Smooth muscle cell (in vitro differentiated cells): Measurements from ENCODE around the gene CNNM2. TPM values are rescaled to one million over a fixed set of nuclear protein-coding genes. Genes with fewer than 3 reads are reported as not detected.

ENCODE experiments used
- DNase-seq: peaks from one replicate; lab custom pipeline; 2025; ENCODE audit not compliant: unreplicated experiment; lab: John Stamatoyannopoulos, UW
- H2AFZ ChIP-seq: fragments of 200-600 bp; sonication (generic); 2 replicates; pipeline ENCODE4 v1.6.0; 2016; ENCODE audit warnings: antibody characterized with exemption, low read depth, mild to moderate bottlenecking
- H3F3A ChIP-seq: fragments of 200-600 bp; sonication (generic); 2 replicates; pipeline ENCODE4 v1.6.0; 2017; ENCODE audit warnings: antibody characterized with exemption, low read depth
- H3K27ac ChIP-seq: fragments of 200-600 bp; sonication (generic); 2 replicates; pipeline ENCODE4 v1.5.1; 2016; ENCODE audit warnings: low read depth, mild to moderate bottlenecking
- H3K27me3 ChIP-seq: fragments of 200-600 bp; sonication (generic); 2 replicates; pipeline ENCODE4 v1.6.1; 2016; ENCODE audit warnings: low read depth, mild to moderate bottlenecking
- H3K36me3 ChIP-seq: fragments of 200-600 bp; sonication (generic); 2 replicates; pipeline ENCODE4 v1.5.1; 2016; ENCODE audit warnings: low read depth
- H3K4me1 ChIP-seq: fragments of 200-600 bp; sonication (generic); 2 replicates; pipeline ENCODE4 v1.5.1; 2016; ENCODE audit warnings: low read depth
- H3K4me2 ChIP-seq: fragments of 200-600 bp; sonication (generic); 2 replicates; pipeline ENCODE4 v1.6.0; 2016; ENCODE audit warnings: mild to moderate bottlenecking
- H3K4me3 ChIP-seq: fragments of 200-600 bp; sonication (generic); 2 replicates; pipeline ENCODE4 v1.5.1; 2016; ENCODE audit warnings: mild to moderate bottlenecking
- H3K79me2 ChIP-seq: fragments of 200-600 bp; sonication (generic); 2 replicates; pipeline ENCODE4 v1.6.0; 2016; ENCODE audit warnings: low read depth, mild to moderate bottlenecking
- H3K9ac ChIP-seq: fragments of 200-600 bp; sonication (generic); 2 replicates; pipeline ENCODE4 v1.6.0; 2016; ENCODE audit warnings: low read depth
- H3K9me3 ChIP-seq: fragments of 200-600 bp; sonication (generic); replicated peaks from 2 replicates; pipeline ENCODE4 v1.5.1; 2016; ENCODE audit warnings: low read depth
- H4K20me1 ChIP-seq: fragments of 200-600 bp; sonication (generic); 2 replicates; pipeline ENCODE4 v1.6.0; 2016; ENCODE audit warnings: low read depth
- WGBS: methylation state at CpG from one replicate; pipeline ENCODE4 v1.1.7; 2016; ENCODE audit warnings: low lambda C conversion rate; 5-methylcytosine and 5-hydroxymethylcytosine counted together
- polyA plus RNA-seq: library from polyadenylated mRNA; unstranded; fragments of >200 nt; fragmentation: Nextera tagmentation; extraction: Ambion mirVana; gene quantifications from 2 replicates; pipeline ENCODE4 v1.2.1, GENCODE V29; 2016
- total RNA-seq: library from RNA; depleted of rRNA; stranded (reverse); fragments of >200 nt; gene quantifications from 2 replicates; pipeline ENCODE4 v1.2.3, GENCODE V29; 2014
- TF ChIP-seq, protein P1 (sequence below): fragments of 200-600 bp; sonication (generic); IDR thresholded peaks from 2 replicates; pipeline ENCODE4 v1.5.1; 2017; ENCODE audit warnings: borderline replicate concordance, mild to moderate bottlenecking, antibody characterized with exemption; ENCODE audit not compliant: insufficient read depth, poor library complexity, severe bottlenecking

Gene CNNM2
- total and polyA plus RNA-seq, 2 experiments from 2014 or later: 5.5 to 8.4 TPM

DNA sequence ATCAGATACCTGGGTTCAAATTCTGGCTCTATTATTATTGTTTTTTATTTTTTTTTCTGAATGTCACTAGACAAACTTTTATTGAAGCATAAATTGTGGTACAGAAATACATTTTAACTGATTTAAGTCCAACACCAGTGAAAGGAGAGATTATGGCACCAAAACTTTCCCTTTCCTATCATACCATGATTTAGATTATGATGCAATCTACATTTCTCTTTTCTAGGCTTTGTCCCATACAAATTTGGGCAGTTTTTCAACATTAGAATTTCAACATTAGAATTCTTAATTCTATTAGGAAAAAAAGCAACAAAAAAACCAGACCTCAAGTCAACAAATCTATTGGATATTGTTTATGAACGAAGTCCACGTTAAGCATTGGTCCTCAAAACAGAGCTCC, 37.8 kb upstream of the CNNM2 start:
- no peaks in the 10 kb centered on the region for H3K79me2 ChIP-seq
- no peaks in the 10 kb centered on the region for H3K36me3 ChIP-seq
- H2AFZ ChIP-seq: no peak overlapping the region
- H3K9ac ChIP-seq: no peak overlapping the region
- no peak overlapping the region for H3K4me2 ChIP-seq
- no peak overlapping the region for H3K4me3 ChIP-seq
- no peaks in the 10 kb centered on the region for H3F3A ChIP-seq
- no peaks in the 10 kb centered on the region for H4K20me1 ChIP-seq
- no peaks in the 10 kb centered on the region for H3K4me1 ChIP-seq
- WGBS: 98% methylated on average over 2 of the region's 2 CpGs
- H3K27ac ChIP-seq: no peak overlapping the region
- DNase-seq: no peak
- no peaks in the 10 kb centered on the region for H3K9me3 ChIP-seq
- H3K27me3 ChIP-seq: no peaks in the 10 kb centered on the region
- TF ChIP-seq, protein P1, sequence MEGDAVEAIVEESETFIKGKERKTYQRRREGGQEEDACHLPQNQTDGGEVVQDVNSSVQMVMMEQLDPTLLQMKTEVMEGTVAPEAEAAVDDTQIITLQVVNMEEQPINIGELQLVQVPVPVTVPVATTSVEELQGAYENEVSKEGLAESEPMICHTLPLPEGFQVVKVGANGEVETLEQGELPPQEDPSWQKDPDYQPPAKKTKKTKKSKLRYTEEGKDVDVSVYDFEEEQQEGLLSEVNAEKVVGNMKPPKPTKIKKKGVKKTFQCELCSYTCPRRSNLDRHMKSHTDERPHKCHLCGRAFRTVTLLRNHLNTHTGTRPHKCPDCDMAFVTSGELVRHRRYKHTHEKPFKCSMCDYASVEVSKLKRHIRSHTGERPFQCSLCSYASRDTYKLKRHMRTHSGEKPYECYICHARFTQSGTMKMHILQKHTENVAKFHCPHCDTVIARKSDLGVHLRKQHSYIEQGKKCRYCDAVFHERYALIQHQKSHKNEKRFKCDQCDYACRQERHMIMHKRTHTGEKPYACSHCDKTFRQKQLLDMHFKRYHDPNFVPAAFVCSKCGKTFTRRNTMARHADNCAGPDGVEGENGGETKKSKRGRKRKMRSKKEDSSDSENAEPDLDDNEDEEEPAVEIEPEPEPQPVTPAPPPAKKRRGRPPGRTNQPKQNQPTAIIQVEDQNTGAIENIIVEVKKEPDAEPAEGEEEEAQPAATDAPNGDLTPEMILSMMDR: no peak

DNA sequence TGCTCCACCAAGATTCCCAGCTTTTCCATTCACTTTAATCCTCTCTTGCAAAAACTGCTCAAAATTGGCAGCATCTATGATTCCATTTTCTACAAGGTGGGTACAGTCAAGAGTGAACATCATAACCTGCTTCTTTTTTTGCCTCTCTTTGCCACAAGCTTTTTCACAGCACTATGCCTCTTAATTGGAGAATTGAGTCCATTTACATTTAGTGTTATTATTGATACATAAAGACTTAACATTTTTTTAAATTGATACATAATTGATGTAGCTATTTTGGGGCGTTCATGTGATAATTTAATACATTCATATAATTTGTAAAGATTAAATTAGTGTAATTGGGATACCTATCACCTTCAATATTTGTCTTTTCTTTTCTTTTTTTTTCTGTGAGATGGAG, 30.0 kb upstream of the CNNM2 start:
- Histone ChIP-seq H3K4me3 (no peak overlapping the region), H3K4me1 (no peaks in the 10 kb centered on the region), H3F3A (no peaks in the 10 kb centered on the region), H3K27ac (no peak overlapping the region), H4K20me1 (no peaks in the 10 kb centered on the region), H3K9me3 (no peaks in the 10 kb centered on the region), H3K9ac (no peak overlapping the region), H3K27me3 (no peaks in the 10 kb centered on the region), H2AFZ (no peak overlapping the region), H3K79me2 (no peaks in the 10 kb centered on the region), H3K4me2 (no peak overlapping the region), H3K36me3 (no peaks in the 10 kb centered on the region)
- 90% methylated on average over 1 of the region's 1 CpG for WGBS
- DNase-seq: no peak
- TF ChIP-seq, protein P1: no peak

DNA sequence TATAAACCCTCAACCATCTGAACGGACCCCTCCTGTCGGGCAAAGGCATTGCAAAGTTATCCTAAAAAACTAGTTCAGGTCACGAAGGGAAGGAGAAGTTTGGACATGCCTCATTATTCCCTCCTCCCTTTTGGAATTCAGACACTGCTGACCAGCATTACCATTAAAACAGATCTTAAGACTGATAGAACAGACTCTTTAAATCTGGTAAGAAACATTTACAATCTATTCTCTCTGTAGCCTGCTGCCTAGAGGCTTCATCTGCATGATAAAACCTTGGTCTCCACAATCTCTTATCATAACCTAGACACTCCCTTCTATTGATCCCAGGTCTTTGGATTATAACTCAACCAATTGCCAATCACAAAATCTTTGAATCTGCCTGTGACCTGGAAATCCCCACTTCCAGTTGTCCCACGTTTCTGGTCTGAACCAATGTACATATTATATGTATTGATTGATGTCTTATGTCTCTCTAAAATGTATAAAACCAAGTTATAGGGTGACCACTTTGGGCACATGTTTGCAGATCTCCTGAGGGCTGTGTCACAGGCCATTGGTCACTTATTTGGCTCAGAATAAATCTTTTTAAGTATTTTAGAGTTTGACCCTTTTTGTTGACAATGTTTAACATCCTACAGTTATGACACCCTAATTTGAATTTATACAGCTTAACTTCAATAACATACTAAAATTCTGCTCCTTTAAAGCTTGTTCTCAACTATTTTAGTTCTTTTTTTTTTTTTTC, 23.5 kb upstream of the CNNM2 start:
- H3K4me3 ChIP-seq: no peak overlapping the region
- no peak overlapping the region for H3K9ac ChIP-seq
- DNase-seq: no peak
- no peak overlapping the region for H3K4me2 ChIP-seq
- H3K79me2 ChIP-seq: no peaks in the 10 kb centered on the region
- 94% methylated on average over 4 of the region's 4 CpGs for WGBS
- TF ChIP-seq, protein P1: no peak
- no peak overlapping the region for H3K27ac ChIP-seq
- no peaks in the 10 kb centered on the region for H4K20me1 ChIP-seq
- no peaks in the 10 kb centered on the region for H3K9me3 ChIP-seq
- H2AFZ ChIP-seq: no peak overlapping the region
- H3K4me1 ChIP-seq: no peaks in the 10 kb centered on the region
- H3F3A ChIP-seq: no peaks in the 10 kb centered on the region
- H3K36me3 ChIP-seq: no peaks in the 10 kb centered on the region
- H3K27me3 ChIP-seq: no peaks in the 10 kb centered on the region

DNA sequence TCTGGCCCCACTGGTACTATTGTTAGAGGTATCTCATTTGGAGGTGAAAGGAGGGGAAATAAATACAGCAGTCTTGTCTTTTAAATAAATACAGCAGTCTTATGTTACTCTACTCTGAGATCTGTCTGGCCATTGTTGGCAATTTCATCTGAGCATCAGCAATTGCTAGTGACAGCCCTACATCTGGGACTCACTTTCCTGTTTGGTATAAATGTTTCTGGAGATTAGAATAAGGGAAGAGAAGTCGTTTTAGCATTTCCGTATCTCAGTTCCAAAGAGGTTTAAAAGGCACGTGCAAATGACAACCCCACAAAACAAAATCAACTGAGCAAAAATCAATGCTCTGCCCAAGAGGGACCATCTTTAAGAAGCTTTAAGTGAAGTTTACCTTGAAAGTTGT, 18.1 kb upstream of the CNNM2 start:
- H4K20me1 ChIP-seq: no peaks in the 10 kb centered on the region
- 92% methylated on average over 3 of the region's 3 CpGs for WGBS
- H3F3A ChIP-seq: no peaks in the 10 kb centered on the region
- H3K27me3 ChIP-seq: no peaks in the 10 kb centered on the region
- no peak for DNase-seq
- no peak overlapping the region for H3K4me3 ChIP-seq
- no peaks in the 10 kb centered on the region for H3K36me3 ChIP-seq
- H3K79me2 ChIP-seq: no peaks in the 10 kb centered on the region
- H3K27ac ChIP-seq: no peak overlapping the region
- TF ChIP-seq, protein P1: no peak
- no peaks in the 10 kb centered on the region for H3K4me1 ChIP-seq
- no peak overlapping the region for H3K9ac ChIP-seq
- H2AFZ ChIP-seq: no peak overlapping the region
- H3K4me2 ChIP-seq: no peak overlapping the region
- H3K9me3 ChIP-seq: no peaks in the 10 kb centered on the region
